Heart right ventricle (tissue), 16 donors: Measurements from ENCODE around the gene SOD2. TPM values are rescaled to one million over a fixed set of nuclear protein-coding genes. Genes with fewer than 3 reads are reported as not detected.
"Not testable (repeated sequence)": the region's sequence is repeated elsewhere in the genome, so short reads cannot be mapped to it uniquely, and the experiment has no call there.

Source experiments
- ATAC-seq, 8 donors: fragments of 200-7000 bp; cut with Tn5 transposase; one replicate each; pipeline ENCODE4 v1.9.1; 2020; ENCODE audit warnings: mild to moderate bottlenecking in 8 of 8, moderate library complexity in 8 of 8, moderate number of reproducible peaks in 1 of 8
- DNase-seq, 2 donors: peaks; one replicate each; pipeline ENCODE4 v3.0.0-alpha.2; 2020
- H3K27ac ChIP-seq, 10 donors: fragments of 200-600 bp; sonication (generic) in 2 of 10; one replicate each; pipeline versions ENCODE4 v1.5.0 to v1.8.0; 2020 to 2022; ENCODE audit warnings: mild to moderate bottlenecking in 3 of 10
- H3K27me3 ChIP-seq, 7 donors: fragments of 200-600 bp; one replicate each; pipeline ENCODE4 v1.8.0; 2021 to 2022; ENCODE audit warnings: mild to moderate bottlenecking in 2 of 7
- H3K36me3 ChIP-seq, 9 donors: fragments of 200-600 bp; sonication (generic) in 1 of 9; one replicate each; pipeline versions ENCODE4 v1.5.0 to v1.8.0; 2020 to 2022; ENCODE audit warnings: mild to moderate bottlenecking in 2 of 9
- H3K4me1 ChIP-seq, 9 donors: fragments of 200-600 bp; sonication (generic) in 1 of 9; one replicate each; pipeline versions ENCODE4 v1.5.0 to v1.8.0; 2020 to 2022; ENCODE audit warnings: mild to moderate bottlenecking in 4 of 9
- H3K4me3 ChIP-seq, 10 donors: fragments of 200-600 bp; sonication (generic) in 2 of 10; one replicate each; pipeline versions ENCODE4 v1.5.0 to v1.8.0; 2020 to 2022; ENCODE audit warnings: mild to moderate bottlenecking in 7 of 10, moderate library complexity in 2 of 10
- H3K9me3 ChIP-seq, 11 donors: fragments of 200-600 bp in 10 of 11; sonication (generic) in 2 of 11; one replicate each; pipeline versions ENCODE4 v1.5.0 to v1.8.0; 2013 to 2022; ENCODE audit warnings: mild to moderate bottlenecking in 2 of 11, control low read depth in 1 of 11, moderate library complexity in 1 of 11
- WGBS, 2 donors: extraction: QIAGEN DNeasy Blood & Tissue Kit; methylation state at CpG; one replicate each; pipeline ENCODE4 v1.1.7; 2013; ENCODE audit warnings: inconsistent platforms in 1 of 2; 5-methylcytosine and 5-hydroxymethylcytosine counted together
- intact Hi-C, 10 donors: fragments of 100-400 bp; cut with DNase I; formaldehyde crosslinking; loops; one replicate each; pipeline versions ENCODE4 v1.11.1 to v1.14.2; 2022
- polyA plus RNA-seq, 2 donors: library from polyadenylated mRNA; stranded (reverse); fragments of 200-250 nt; gene quantifications; one replicate each; pipeline ENCODE4 v1.2.3, GENCODE V29; 2013
- total RNA-seq, 10 donors: library from RNA; stranded (reverse); fragmentation: NEBNext Ultra II Directional in 3 of 10; extraction: Animal tissue kit (Norgen Biotek cat#: 25700) in 3 of 10; gene quantifications; one replicate each; pipeline versions ENCODE4 v1.2.1 to v1.2.4, GENCODE V29; 2021 to 2023
- TF ChIP-seq, protein P1 (sequence below), 9 donors: fragments of 200-600 bp; sonication (generic) in 2 of 9; IDR thresholded peaks; one replicate each; pipeline versions ENCODE4 v1.5.0 to v1.8.0; 2021 to 2022; ENCODE audit warnings: antibody characterized with exemption in 9 of 9, mild to moderate bottlenecking in 5 of 9, moderate library complexity in 1 of 9
- donor health status: Arrhythmogenic right ventricular cardiomyopathy.
- donor health status: ischemic (EF 13 %, LVEDD 7.1; RV severe dilation, severe dysfunction).
- donor health status: healthy with polysubstance abuse.
- donor health status: DM: no; HTN: yes; CAD: no.
- donor health status: DM: no; HTN: no; CAD: no.
- donor health status: ischemic (EF 25% LVEDD 6.9; RV normal size, moderate dysfunction).
- donor health status: ischemic (EF 25% LVEDD 5.7; RV mildly dilated, moderate dysfunction).
- donor health status: healthy.
- donor health status: DM: yes; HTN: yes; CAD: no.
- donor health status: Ischemic cardiomyopathy.
- donor health status: ischemic (EF 35%, LVEDD 5.7; RV mildly dilated, moderate dysfunction).
- donor health status: nonischemic (EF 11% LVEDD 7.7; RV severe dilation, severe dysfunction).
- donor health status: DM: yes; HTN: yes; CAD: no.
- donor health status: PGD.
- donor health status: ischemic (EF 29% LVEDD 5.4; RV normal size, mild dysfunction).
- donor health status: nonischemic (EF 23%, LVEDD 6.1; RV moderate dilation, normal function).

SOD2 gene
- total and polyA plus RNA-seq, 12 donors = 144 to 1,111 (median 826) TPM

DNA sequence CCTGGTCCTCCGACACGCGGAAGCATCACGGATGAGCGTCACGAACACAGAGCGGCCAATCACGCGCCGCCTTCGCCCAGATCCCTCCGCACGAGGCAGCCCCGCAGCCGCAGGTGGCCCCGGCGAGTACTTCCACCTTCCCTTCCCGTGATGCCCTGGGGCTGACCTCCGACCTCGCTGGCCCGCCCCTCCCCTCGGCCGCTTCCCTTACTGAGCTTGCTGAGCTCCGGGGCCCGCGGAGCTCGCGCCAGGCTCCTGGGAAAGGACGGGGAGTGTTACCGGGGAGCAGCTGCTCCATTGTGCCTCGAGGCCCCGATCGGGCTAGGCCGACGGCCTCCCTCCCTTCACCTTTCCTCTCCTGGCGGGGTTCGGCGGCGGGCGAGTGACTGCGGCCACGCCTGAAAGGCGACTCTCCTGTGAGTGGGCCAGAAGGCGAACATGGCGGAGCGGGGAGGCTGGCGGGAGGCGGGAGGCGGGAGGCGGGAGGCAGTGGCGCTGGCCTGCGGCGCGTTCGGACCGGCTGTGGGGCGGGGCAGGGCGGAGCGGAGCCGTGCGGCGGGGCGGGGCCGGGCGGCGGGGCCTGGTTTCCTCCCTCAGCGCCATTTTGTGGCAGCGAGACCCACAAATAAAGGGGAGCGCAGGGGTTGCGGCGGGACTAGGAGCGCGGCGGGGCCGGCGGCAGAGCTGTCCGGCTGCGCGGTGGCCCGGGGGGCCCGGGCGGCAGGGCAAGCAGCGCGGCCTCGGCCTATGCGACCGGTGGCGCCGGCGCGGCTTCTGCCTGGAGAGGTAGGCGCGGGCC is 34.1 kb upstream of the SOD2 start, which contains the start of gene WTAP:
Gene WTAP (plus strand): TSS at position 589 of the 799 bp plus-strand sequence. CDS start 8,760 bp downstream, outside the sequence.
- Histone ChIP-seq H3K4me3 (peak within 1 kb of the TSS; percentile 64 to 96 (median 86)), H3K9me3 (peaks cover 0 to 4% (median 0%) of the 10 kb centered on the region in 11 donors), H3K4me1 (peaks cover 0 to 57% (median 51%) of the 10 kb centered on the region in 9 donors), H3K27ac (peak within 1 kb of the TSS; percentile 92 to 100 (median 99)), H3K27me3 (no peaks in the 10 kb centered on the region), H3K36me3 (peaks cover 0 to 18% (median 0%) of the 10 kb centered on the region in 9 donors)
- intact Hi-C loops = loop anchor here in 9 of 10 donors (1.0 to 10.0 kb wide), 10 partner anchors 34 to 248 kb away; partner anchors contain the start of genes SOD2 (in 7 of the 9), ACAT2 (in 4 of the 9), TCP1 (in 3 of the 9) and MRPL18 (in 1 of the 9)
- ATAC-seq (peak; percentile 96 to 98 (median 97)), DNase-seq (peak; percentile 94 to 95)
- WGBS, 2 donors = 0 to 1% methylated on average over 66 to 93 of the region's 93 CpGs
- TF ChIP-seq, protein P1, sequence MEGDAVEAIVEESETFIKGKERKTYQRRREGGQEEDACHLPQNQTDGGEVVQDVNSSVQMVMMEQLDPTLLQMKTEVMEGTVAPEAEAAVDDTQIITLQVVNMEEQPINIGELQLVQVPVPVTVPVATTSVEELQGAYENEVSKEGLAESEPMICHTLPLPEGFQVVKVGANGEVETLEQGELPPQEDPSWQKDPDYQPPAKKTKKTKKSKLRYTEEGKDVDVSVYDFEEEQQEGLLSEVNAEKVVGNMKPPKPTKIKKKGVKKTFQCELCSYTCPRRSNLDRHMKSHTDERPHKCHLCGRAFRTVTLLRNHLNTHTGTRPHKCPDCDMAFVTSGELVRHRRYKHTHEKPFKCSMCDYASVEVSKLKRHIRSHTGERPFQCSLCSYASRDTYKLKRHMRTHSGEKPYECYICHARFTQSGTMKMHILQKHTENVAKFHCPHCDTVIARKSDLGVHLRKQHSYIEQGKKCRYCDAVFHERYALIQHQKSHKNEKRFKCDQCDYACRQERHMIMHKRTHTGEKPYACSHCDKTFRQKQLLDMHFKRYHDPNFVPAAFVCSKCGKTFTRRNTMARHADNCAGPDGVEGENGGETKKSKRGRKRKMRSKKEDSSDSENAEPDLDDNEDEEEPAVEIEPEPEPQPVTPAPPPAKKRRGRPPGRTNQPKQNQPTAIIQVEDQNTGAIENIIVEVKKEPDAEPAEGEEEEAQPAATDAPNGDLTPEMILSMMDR (IDR thresholded peaks at IDR 0.05) = no peak

GRCh38 chr6:159726255-159726917 is 33.3 kb upstream of the SOD2 start:
- intact Hi-C loops = loop anchor here in 9 of 10 donors (1.0 to 10.0 kb wide), 9 partner anchors 34 to 248 kb away; partner anchors contain the start of genes SOD2 (in 6 of the 9), ACAT2 (in 4 of the 9), TCP1 (in 3 of the 9) and MRPL18 (in 1 of the 9)
- no peaks in the 10 kb centered on the region for H3K27me3 ChIP-seq
- WGBS, 2 donors = 1 to 2% methylated on average over 30 of the region's 30 CpGs
- TF ChIP-seq, protein P1 (IDR thresholded peaks at IDR 0.05) = no peak
- peak overlapping the region; percentile 64 to 96 (median 86) for H3K4me3 ChIP-seq
- peaks cover 0 to 50% (median 44%) of the 10 kb centered on the region in 9 donors for H3K4me1 ChIP-seq
- H3K9me3 ChIP-seq = peaks cover 0 to 4% (median 0%) of the 10 kb centered on the region in 11 donors
- peak overlapping the region; percentile 92 to 100 (median 99) for H3K27ac ChIP-seq
- DNase-seq (no peak), ATAC-seq (peak; percentile 7 to 51 (median 34))
- peaks cover 0 to 15% (median 0%) of the 10 kb centered on the region in 9 donors for H3K36me3 ChIP-seq

DNA sequence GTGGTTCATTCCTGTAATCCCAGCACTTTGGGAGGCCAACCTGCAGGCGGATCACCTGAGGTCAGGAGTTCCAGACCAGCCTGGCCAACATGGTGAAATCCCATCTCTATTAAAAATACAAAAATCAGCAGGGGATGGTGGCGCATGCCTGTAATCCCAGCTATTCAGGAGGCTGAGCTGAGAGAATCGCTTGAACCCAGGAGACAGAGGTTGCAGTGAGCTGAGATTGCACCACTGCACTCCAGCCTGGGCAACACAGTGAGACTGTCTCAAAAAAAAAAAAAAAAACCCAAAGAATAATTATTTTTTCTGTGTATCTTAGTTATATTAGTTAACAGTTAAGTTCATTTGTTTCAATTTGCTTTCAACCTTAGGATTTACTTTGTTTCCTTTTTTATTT is 32.2 kb upstream of the SOD2 start:
- ATAC-seq, H3K4me3 ChIP-seq, H3K27ac ChIP-seq, H3K27me3 ChIP-seq, H3K9me3 ChIP-seq, DNase-seq: not testable (repeated sequence)
- peaks cover 0 to 15% (median 0%) of the 10 kb centered on the region in 9 donors for H3K36me3 ChIP-seq
- intact Hi-C loops = loop anchor here in 8 of 10 donors (5.0 to 10.0 kb wide), 5 partner anchors 33 to 250 kb away; partner anchors contain the start of genes ACAT2 (in 4 of the 8), SOD2 (in 3 of the 8) and TCP1 (in 2 of the 8)
- 97 to 98% methylated on average over 3 of the region's 3 CpGs for WGBS, 2 donors
- H3K4me1 ChIP-seq = peaks cover 0 to 38% (median 32%) of the 10 kb centered on the region in 9 donors

GRCh38 chr6:159724778-159725177 is 31.7 kb upstream of the SOD2 start:
- no peak overlapping the region for H3K27ac ChIP-seq
- H3K9me3 ChIP-seq = peaks cover 0 to 4% (median 0%) of the 10 kb centered on the region in 11 donors
- peaks cover 0 to 15% (median 0%) of the 10 kb centered on the region in 9 donors for H3K36me3 ChIP-seq
- ATAC-seq (no peak), DNase-seq (no peak)
- intact Hi-C loops = loop anchor here in 8 of 10 donors (5.0 to 10.0 kb wide), 5 partner anchors 32 to 250 kb away; partner anchors contain the start of genes ACAT2 (in 4 of the 8), SOD2 (in 3 of the 8) and TCP1 (in 2 of the 8)
- WGBS, 2 donors = 93 to 97% methylated on average over 4 of the region's 4 CpGs
- H3K27me3 ChIP-seq = no peaks in the 10 kb centered on the region
- TF ChIP-seq, protein P1 (IDR thresholded peaks at IDR 0.05) = no peak
- H3K4me1 ChIP-seq = peaks cover 0 to 34% (median 28%) of the 10 kb centered on the region in 9 donors
- H3K4me3 ChIP-seq = no peak overlapping the region
